CD14-positive monocyte (primary cell): Measurements from ENCODE around the gene ZNF708. TPM values are rescaled to one million over a fixed set of nuclear protein-coding genes. Genes with fewer than 3 reads are reported as not detected.
"Not testable (repeated sequence)": the region's sequence is repeated elsewhere in the genome, so short reads cannot be mapped to it uniquely, and the experiment has no call there.

Experiments
- DNase-seq, 3 donors: peaks; one replicate each; pipeline ENCODE4 v3.0.0-alpha.2; 2011 to 2022
- H2AFZ ChIP-seq: 2 replicates; pipeline ENCODE4 v1.6.0; 2012; ENCODE audit warnings: mild to moderate bottlenecking, low read depth, low read length, inconsistent platforms; ENCODE audit not compliant: insufficient read depth, poor library complexity, severe bottlenecking
- H3K27ac ChIP-seq, 2 donors: 1 replicate in 1 of 2; 2 replicates in 1 of 2; pipeline ENCODE4 v1.5.1; 2012 to 2013; ENCODE audit warnings: low read length in 2 of 2, control low read depth in 1 of 2, inconsistent platforms in 1 of 2, low read depth in 1 of 2, mild to moderate bottlenecking in 1 of 2
- H3K27me3 ChIP-seq, 2 donors: one replicate each; pipeline versions ENCODE4 v1.6.0 to v1.6.1; 2011 to 2013; ENCODE audit warnings: low read length in 2 of 2; ENCODE audit not compliant: control insufficient read depth in 2 of 2, insufficient read depth in 2 of 2
- H3K36me3 ChIP-seq, 2 donors: replicated peaks in 1 of 2; 1 replicate in 1 of 2; 2 replicates in 1 of 2; pipeline versions ENCODE4 v1.5.1 to v1.6.1; 2012 to 2013; ENCODE audit warnings: low read length in 2 of 2, control low read depth in 1 of 2, inconsistent platforms in 1 of 2, mild to moderate bottlenecking in 1 of 2; ENCODE audit not compliant: insufficient read depth in 2 of 2, control insufficient read depth in 1 of 2
- H3K4me1 ChIP-seq, 2 donors: 1 replicate in 1 of 2; 2 replicates in 1 of 2; pipeline versions ENCODE4 v1.5.1 to v1.6.1; 2012 to 2013; ENCODE audit warnings: low read length in 2 of 2, control low read depth in 1 of 2, inconsistent platforms in 1 of 2, mild to moderate bottlenecking in 1 of 2, moderate library complexity in 1 of 2; ENCODE audit not compliant: insufficient read depth in 2 of 2, control insufficient read depth in 1 of 2
- H3K4me2 ChIP-seq: replicated peaks from 2 replicates; pipeline ENCODE3; 2012; ENCODE audit warnings: low read length, moderate library complexity, mild to moderate bottlenecking; ENCODE audit not compliant: poor library complexity, severe bottlenecking; ENCODE audit errors: extremely low read depth
- H3K4me3 ChIP-seq, 3 experiments: fragments of 200-600 bp in 1 of 3; sonication (generic) in 1 of 3; replicated peaks in 1 of 3; 1 replicate in 2 of 3; 2 replicates in 1 of 3; pipeline ENCODE4 v1.5.1; 2011 to 2013; ENCODE audit warnings: low read length in 3 of 3, mild to moderate bottlenecking in 3 of 3, control low read depth in 2 of 3, low read depth in 2 of 3, inconsistent platforms in 1 of 3, moderate library complexity in 1 of 3
- H3K79me2 ChIP-seq: 2 replicates; pipeline ENCODE4 v1.6.0; 2012; ENCODE audit warnings: mild to moderate bottlenecking, control low read depth, inconsistent platforms, low read length, moderate library complexity; ENCODE audit not compliant: insufficient read depth
- H3K9ac ChIP-seq: 2 replicates; pipeline ENCODE4 v1.6.0; 2017; ENCODE audit warnings: low read length, mild to moderate bottlenecking; ENCODE audit not compliant: insufficient read depth, poor library complexity, severe bottlenecking
- H3K9me3 ChIP-seq, 2 donors: replicated peaks in 1 of 2; 1 replicate in 1 of 2; 2 replicates in 1 of 2; pipeline versions ENCODE4 v1.5.1 to v1.6.1; 2012 to 2013; ENCODE audit warnings: low read length in 2 of 2, control low read depth in 1 of 2; ENCODE audit not compliant: control insufficient read depth in 1 of 2, insufficient read depth in 1 of 2
- H4K20me1 ChIP-seq: 2 replicates; pipeline ENCODE4 v1.6.0; 2012; ENCODE audit warnings: mild to moderate bottlenecking, low read length, control low read depth, moderate library complexity; ENCODE audit not compliant: insufficient read depth
- H3K27ac Mint-ChIP-seq, 7 donors: one replicate each; pipeline ENCODE4 v1.8.0; 2020; ENCODE audit warnings: mild to moderate bottlenecking in 7 of 7, mixed read lengths in 7 of 7, moderate library complexity in 6 of 7, inconsistent platforms in 2 of 7
- H3K27me3 Mint-ChIP-seq, 3 donors: one replicate each; pipeline ENCODE4 v1.8.0; 2021 to 2022; ENCODE audit warnings: low read depth in 3 of 3, mild to moderate bottlenecking in 3 of 3, mixed read lengths in 3 of 3, moderate library complexity in 3 of 3, inconsistent platforms in 1 of 3
- H3K36me3 Mint-ChIP-seq, 2 donors: one replicate each; pipeline ENCODE4 v1.8.0; 2020; ENCODE audit warnings: mixed read lengths in 2 of 2, inconsistent platforms in 1 of 2, mild to moderate bottlenecking in 1 of 2
- H3K4me1 Mint-ChIP-seq: one replicate; pipeline ENCODE4 v1.8.0; 2020; ENCODE audit warnings: mild to moderate bottlenecking, mixed read lengths
- H3K4me3 Mint-ChIP-seq, 2 donors: one replicate each; pipeline ENCODE4 v1.8.0; 2020; ENCODE audit warnings: mild to moderate bottlenecking in 2 of 2, mixed read lengths in 2 of 2, moderate library complexity in 1 of 2
- H3K9me3 Mint-ChIP-seq, 7 donors: one replicate each; pipeline ENCODE4 v1.8.0; 2020 to 2022; ENCODE audit warnings: mixed read lengths in 7 of 7, mild to moderate bottlenecking in 6 of 7, moderate library complexity in 6 of 7, inconsistent platforms in 2 of 7
- WGBS: methylation state at CpG from one replicate; pipeline ENCODE4 v1.1.5; 2013; ENCODE audit warnings: missing lambda C conversion rate; ENCODE audit not compliant: insufficient coverage; 5-methylcytosine and 5-hydroxymethylcytosine counted together
- intact Hi-C, 2 donors: fragments of 100-400 bp; cut with micrococcal nuclease; formaldehyde crosslinking; loops; one replicate each; pipeline versions ENCODE4 v1.15.0 to v1.15.1; 2023
- polyA plus RNA-seq, 3 donors: library from polyadenylated mRNA; depleted of rRNA in 1 of 3; unstranded in 2 of 3; stranded (reverse) in 1 of 3; fragments of 300-500 nt in 2 of 3; fragments of >200 nt in 1 of 3; fragmentation: Illumina TruSeq in 2 of 3; gene quantifications; 1 replicate in 2 of 3; 2 replicates in 1 of 3; pipeline ENCODE4 v1.2.3, GENCODE V29; 2012 to 2021
- TF ChIP-seq, protein P1 (sequence below): fragments of 200-600 bp; IDR thresholded peaks from one replicate; pipeline ENCODE4 v1.8.0; 2022; ENCODE audit warnings: antibody characterized with exemption, mild to moderate bottlenecking

ZNF708 gene
- polyA plus RNA-seq, 3 donors: 2.2 to 5.7 (median 2.3) TPM

DNA sequence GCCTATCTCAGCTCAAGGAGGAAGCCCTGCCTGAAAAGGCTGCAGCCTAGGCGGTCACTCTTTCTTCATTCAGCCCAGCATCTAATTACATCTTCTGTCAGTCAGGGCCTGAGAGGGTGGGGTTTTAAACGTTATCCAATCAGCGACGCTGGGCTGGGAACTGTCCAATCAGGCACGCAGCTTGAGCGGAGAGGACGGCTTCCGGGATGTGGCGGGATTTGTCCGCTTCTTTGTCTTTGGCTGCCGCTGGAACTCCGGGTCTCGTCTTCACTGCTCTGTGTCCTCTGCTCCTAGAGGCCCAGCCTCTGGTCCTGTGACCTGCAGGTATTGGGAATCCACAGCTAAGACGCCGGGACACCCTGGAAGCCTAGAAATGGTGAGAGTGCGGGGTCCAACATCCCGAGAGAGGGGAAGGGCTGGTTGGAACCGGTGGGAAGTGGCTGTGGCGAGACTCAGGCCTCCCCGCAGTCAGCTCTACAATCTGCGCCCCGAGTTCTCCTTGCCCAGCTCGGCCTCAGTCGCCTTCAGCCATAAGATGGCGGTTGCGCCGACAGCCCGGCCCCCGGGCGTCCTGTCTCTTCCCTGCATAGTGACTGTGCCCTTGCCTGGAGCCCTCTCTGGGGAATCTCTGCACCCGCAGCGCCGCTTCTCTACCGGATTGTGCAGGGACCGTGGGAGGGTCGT is 29.7 kb upstream of the ZNF708 start, which contains the start of gene ZNF738:
TSS of gene ZNF738 (plus strand) at position 233 of the 684 bp plus-strand sequence. CDS start at position 374, 141 bp downstream.
- Mint-ChIP-seq H3K4me3 (peak within 1 kb of the TSS; percentile 99 to 100), H3K9me3 (peaks cover 13 to 77% (median 62%) of the 10 kb centered on the region in 7 donors), H3K27ac (peak within 1 kb of the TSS; percentile 92 to 99 (median 96)), H3K27me3 (peaks cover 0 to 3% (median 0%) of the 10 kb centered on the region in 3 donors), H3K36me3 (peaks cover 23 to 34% of the 10 kb centered on the region in 2 donors), H3K4me1 (peaks cover 14% of the 10 kb centered on the region)
- peaks cover 7 to 8% of the 10 kb centered on the region in 2 donors for H3K4me1 ChIP-seq
- peak within 1 kb of the TSS; percentile 94 for H2AFZ ChIP-seq
- peaks cover 43 to 50% of the 10 kb centered on the region in 2 donors for H3K9me3 ChIP-seq
- TF ChIP-seq, protein P1, sequence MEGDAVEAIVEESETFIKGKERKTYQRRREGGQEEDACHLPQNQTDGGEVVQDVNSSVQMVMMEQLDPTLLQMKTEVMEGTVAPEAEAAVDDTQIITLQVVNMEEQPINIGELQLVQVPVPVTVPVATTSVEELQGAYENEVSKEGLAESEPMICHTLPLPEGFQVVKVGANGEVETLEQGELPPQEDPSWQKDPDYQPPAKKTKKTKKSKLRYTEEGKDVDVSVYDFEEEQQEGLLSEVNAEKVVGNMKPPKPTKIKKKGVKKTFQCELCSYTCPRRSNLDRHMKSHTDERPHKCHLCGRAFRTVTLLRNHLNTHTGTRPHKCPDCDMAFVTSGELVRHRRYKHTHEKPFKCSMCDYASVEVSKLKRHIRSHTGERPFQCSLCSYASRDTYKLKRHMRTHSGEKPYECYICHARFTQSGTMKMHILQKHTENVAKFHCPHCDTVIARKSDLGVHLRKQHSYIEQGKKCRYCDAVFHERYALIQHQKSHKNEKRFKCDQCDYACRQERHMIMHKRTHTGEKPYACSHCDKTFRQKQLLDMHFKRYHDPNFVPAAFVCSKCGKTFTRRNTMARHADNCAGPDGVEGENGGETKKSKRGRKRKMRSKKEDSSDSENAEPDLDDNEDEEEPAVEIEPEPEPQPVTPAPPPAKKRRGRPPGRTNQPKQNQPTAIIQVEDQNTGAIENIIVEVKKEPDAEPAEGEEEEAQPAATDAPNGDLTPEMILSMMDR: no peak
- no peaks in the 10 kb centered on the region for H3K27me3 ChIP-seq
- WGBS: under 1% methylated on average over 29 of the region's 36 CpGs
- H3K4me3 ChIP-seq: peak within 1 kb of the TSS; percentile 57 to 86 (median 81)
- peak within 1 kb of the TSS; percentile 87 to 89 for H3K27ac ChIP-seq
- H3K79me2 ChIP-seq: peaks cover 24% of the 10 kb centered on the region
- H3K4me2 ChIP-seq: peak within 1 kb of the TSS; percentile 76
- intact Hi-C loops: no loop called here
- peaks cover 14 to 36% of the 10 kb centered on the region in 2 donors for H3K36me3 ChIP-seq
- DNase-seq: peak; percentile 83 to 85 (median 85)
- no peaks in the 10 kb centered on the region for H4K20me1 ChIP-seq
- peak within 1 kb of the TSS; percentile 83 for H3K9ac ChIP-seq

DNA sequence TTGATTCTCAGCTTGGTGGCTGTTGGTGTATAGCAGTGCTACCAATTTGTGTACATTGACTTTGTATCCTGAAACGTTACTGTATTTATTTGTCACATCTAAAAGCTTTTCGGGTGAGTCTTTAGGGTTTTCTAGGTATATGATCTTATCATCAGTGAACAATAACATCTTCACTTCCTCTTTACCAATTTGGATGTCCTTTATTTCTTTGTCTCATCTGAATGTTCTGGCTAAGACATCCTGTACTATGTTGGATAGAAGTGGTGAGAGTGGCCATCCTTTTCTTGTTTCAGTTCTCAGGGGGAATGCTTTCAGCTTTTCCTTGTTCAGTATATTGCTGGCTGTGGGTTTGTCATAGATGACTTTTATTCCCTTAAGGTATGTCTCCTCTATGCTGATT is 23.6 kb upstream of the ZNF708 start:
- no peak overlapping the region for H3K27ac Mint-ChIP-seq
- H3K4me1 Mint-ChIP-seq: no peaks in the 10 kb centered on the region
- no peak overlapping the region for H3K4me3 ChIP-seq
- no peak overlapping the region for H2AFZ ChIP-seq
- no peaks in the 10 kb centered on the region for H4K20me1 ChIP-seq
- no peaks in the 10 kb centered on the region for H3K27me3 ChIP-seq
- no peak overlapping the region for H3K4me3 Mint-ChIP-seq
- H3K79me2 ChIP-seq: no peaks in the 10 kb centered on the region
- intact Hi-C loops: no loop called here
- H3K9ac ChIP-seq: no peak overlapping the region
- H3K36me3 ChIP-seq: no peaks in the 10 kb centered on the region
- WGBS: no CpG with 5 or more reads among the region's 2 CpGs
- no peak overlapping the region for H3K4me2 ChIP-seq
- no peak for DNase-seq
- H3K27me3 Mint-ChIP-seq: peaks cover 0 to 3% (median 0%) of the 10 kb centered on the region in 3 donors
- H3K9me3 ChIP-seq: peaks cover 27 to 38% of the 10 kb centered on the region in 2 donors
- peaks cover 18 to 72% (median 59%) of the 10 kb centered on the region in 7 donors for H3K9me3 Mint-ChIP-seq
- no peaks in the 10 kb centered on the region for H3K4me1 ChIP-seq
- no peaks in the 10 kb centered on the region for H3K36me3 Mint-ChIP-seq
- TF ChIP-seq, protein P1: no peak
- H3K27ac ChIP-seq: no peak overlapping the region

DNA sequence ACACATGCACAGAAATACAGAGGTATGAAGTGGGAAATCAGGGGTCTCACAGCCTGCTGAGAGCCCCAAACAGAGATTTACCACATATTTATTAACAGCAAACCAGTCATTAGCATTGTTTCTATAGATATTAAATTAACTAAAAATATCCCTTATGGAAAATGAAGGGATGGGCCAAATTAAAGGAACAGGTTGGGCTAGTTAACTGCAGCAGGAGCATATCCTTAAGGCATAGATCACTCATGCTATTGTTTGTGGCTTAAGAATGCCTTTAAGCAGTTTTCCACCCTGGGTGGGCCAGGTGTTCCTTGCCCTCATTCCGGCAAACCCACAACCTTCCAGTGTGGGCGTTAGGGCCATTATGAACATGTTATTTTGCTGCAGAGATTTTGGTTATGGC is 15.6 kb upstream of the ZNF708 start:
- H3K4me1 Mint-ChIP-seq, H3K27me3 ChIP-seq, H3K27ac ChIP-seq, H2AFZ ChIP-seq, H3K36me3 Mint-ChIP-seq, intact Hi-C loops, H4K20me1 ChIP-seq, H3K36me3 ChIP-seq, DNase-seq, H3K27me3 Mint-ChIP-seq, H3K4me3 Mint-ChIP-seq, H3K4me2 ChIP-seq, H3K4me1 ChIP-seq, H3K9ac ChIP-seq, H3K4me3 ChIP-seq, H3K79me2 ChIP-seq: not testable (repeated sequence)
- H3K9me3 ChIP-seq: peaks cover 42 to 46% of the 10 kb centered on the region in 2 donors
- WGBS: no CpG with 5 or more reads among the region's 2 CpGs
- Mint-ChIP-seq H3K9me3 (peaks cover 24 to 60% (median 47%) of the 10 kb centered on the region in 7 donors), H3K27ac (peak overlapping the region in 1 of 7 donors; percentile 38)
